Spinal cord (tissue), 10 donors: ENCODE results near the gene ERBB4. TPM values are rescaled to one million over a fixed set of nuclear protein-coding genes. Genes with fewer than 3 reads are reported as not detected.

Source experiments
- DNase-seq, 6 donors: peaks; one replicate each; pipeline versions ENCODE4 v3.0.0 to v3.0.0-alpha.2; 2013 to 2015; ENCODE audit warnings: low spot score in 6 of 6, low read depth in 4 of 6
- H3K27ac ChIP-seq: one replicate; pipeline ENCODE4 v1.5.1; 2013; ENCODE audit warnings: low read depth, low read length, control low read depth
- H3K27me3 ChIP-seq: one replicate; pipeline ENCODE4 v1.6.1; 2013; ENCODE audit warnings: low read length; ENCODE audit not compliant: control insufficient read depth, insufficient read depth
- H3K36me3 ChIP-seq: one replicate; pipeline ENCODE4 v1.6.1; 2013; ENCODE audit warnings: low read length; ENCODE audit not compliant: control insufficient read depth, insufficient read depth
- H3K4me1 ChIP-seq: one replicate; pipeline ENCODE4 v1.6.1; 2013; ENCODE audit warnings: low read length; ENCODE audit not compliant: control insufficient read depth, insufficient read depth
- H3K4me3 ChIP-seq: one replicate; pipeline ENCODE4 v1.5.1; 2013; ENCODE audit warnings: low read depth, low read length, control low read depth
- H3K9me3 ChIP-seq: one replicate; pipeline ENCODE4 v1.6.1; 2013; ENCODE audit warnings: low read length; ENCODE audit not compliant: control insufficient read depth, insufficient read depth
- WGBS: methylation state at CpG from one replicate; pipeline ENCODE4 v1.1.5; 2013; ENCODE audit warnings: missing lambda C conversion rate; ENCODE audit not compliant: insufficient coverage; 5-methylcytosine and 5-hydroxymethylcytosine counted together
- long read RNA-seq, 4 donors: transcript quantifications; one replicate each; lab custom pipeline, GENCODE V29; 2026
- polyA plus RNA-seq, 2 donors: library from polyadenylated mRNA; unstranded; fragments of 120-200 nt; gene quantifications; one replicate each; pipeline ENCODE4 v1.2.1, GENCODE V29; 2013; ENCODE audit not compliant: insufficient read length in 2 of 2
- total RNA-seq, 2 donors: library from RNA; depleted of rRNA in 1 of 2; stranded (reverse); fragments of 120-200 nt in 1 of 2; fragments of >200 nt in 1 of 2; gene quantifications; one replicate each; pipeline versions ENCODE4 v1.2.3 to v1.2.4, GENCODE V29; 2013 to 2014
- donor health status: healthy.

The ERBB4 gene
- total RNA-seq (10 to 100 TPM; 21.6 to 41.7 TPM), polyA plus RNA-seq (10 to 100 TPM; 14.4 to 20.0 TPM)
- long read RNA-seq, donor 1, result 0 reads
- long read RNA-seq, donor 2, result 0 reads
- long read RNA-seq, donor 3, result 0 reads
- long read RNA-seq, donor 4, result 0 reads

DNA sequence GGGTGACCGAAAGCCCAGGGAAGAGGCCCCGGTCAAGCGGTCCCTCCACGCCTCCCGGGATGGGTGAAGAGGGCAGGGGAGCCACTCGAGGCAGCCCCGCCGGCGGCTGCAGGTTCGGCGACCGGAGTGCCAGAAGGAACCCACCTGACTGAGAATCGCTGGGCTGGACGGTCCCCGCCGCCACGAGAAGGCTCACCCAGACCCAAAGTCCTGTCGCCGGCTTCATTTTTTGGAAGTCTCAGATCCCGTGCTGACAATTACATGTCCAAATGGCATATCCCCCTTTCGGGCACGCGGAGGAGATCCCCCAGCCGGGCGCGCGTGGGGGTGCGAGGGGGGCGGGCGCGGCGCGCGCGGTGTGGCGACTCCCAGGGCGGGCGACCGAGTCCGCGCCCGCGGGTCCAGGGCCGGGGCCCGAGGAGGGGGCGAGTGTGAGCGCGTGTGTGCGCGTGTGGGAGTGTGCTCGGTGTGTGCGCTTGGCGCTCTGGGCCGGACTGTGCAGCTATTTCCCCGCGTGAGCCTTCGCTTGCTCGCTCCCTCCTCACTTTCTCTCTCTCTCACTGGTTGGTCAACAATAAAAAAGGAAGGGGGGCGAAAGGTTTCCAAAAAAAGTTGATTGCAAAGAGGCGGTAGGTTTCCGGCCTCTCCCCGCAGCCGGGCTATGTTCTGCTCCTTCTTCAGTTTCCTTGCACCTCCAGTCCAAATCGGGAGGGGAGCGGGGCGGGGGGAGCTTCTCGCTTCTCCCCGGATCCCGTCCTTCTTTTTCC lies at the start of gene ERBB4:
Gene ERBB4, minus strand, starts transcription at position 498 of the 767 bp plus-strand sequence. Its CDS starts 272 bp downstream, at position 226.
- H3K36me3 ChIP-seq, result no peaks in the 10 kb centered on the region
- DNase-seq, result peak in 3 of 6 donors; percentile 42 to 80 (median 64)
- WGBS, result 0% methylated on average over 51 of the region's 69 CpGs
- peak within 1 kb of the TSS; percentile 87 for H3K4me3 ChIP-seq
- no peaks in the 10 kb centered on the region for H3K27me3 ChIP-seq
- no peaks in the 10 kb centered on the region for H3K9me3 ChIP-seq
- H3K4me1 ChIP-seq, result peaks cover 23% of the 10 kb centered on the region
- H3K27ac ChIP-seq, result peak within 1 kb of the TSS; percentile 91

GRCh38 chr2:212580117-212580516 lies 41.5 kb upstream of the ERBB4 start:
- DNase-seq, result no peak
- no CpG with 5 or more reads among the region's 2 CpGs for WGBS

DNA sequence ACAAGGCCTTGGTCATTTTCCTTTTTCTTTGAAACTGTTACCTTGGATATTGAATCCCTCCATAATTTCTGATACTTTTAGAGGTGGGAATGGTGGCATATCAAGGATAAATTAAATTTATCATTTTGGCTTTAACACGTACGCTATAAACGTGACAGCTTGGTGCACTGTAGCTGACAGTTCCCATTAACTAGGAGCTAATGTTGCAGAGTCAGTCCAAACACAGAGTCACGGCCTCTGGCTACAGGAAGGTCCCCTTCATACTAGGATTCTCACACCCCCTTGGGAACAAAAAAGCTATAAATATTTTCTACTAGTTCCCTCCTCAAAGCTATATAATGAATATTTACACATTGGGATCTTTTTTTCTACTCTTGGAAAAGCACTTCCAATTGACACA lies 17.7 kb upstream of the ERBB4 start:
- Histone ChIP-seq H3K4me3 (no peak overlapping the region), H3K27me3 (no peaks in the 10 kb centered on the region), H3K27ac (no peak overlapping the region), H3K36me3 (no peaks in the 10 kb centered on the region), H3K9me3 (no peaks in the 10 kb centered on the region), H3K4me1 (no peaks in the 10 kb centered on the region)
- 83% methylated on average over 2 of the region's 4 CpGs for WGBS
- no peak for DNase-seq

More at GRCh38 chr2:212580117-212580516, 41.5 kb upstream of the ERBB4 start:
- Histone ChIP-seq H3K27me3 (no peaks in the 10 kb centered on the region), H3K9me3 (peaks cover 6% of the 10 kb centered on the region), H3K36me3 (no peaks in the 10 kb centered on the region), H3K27ac (no peak overlapping the region), H3K4me1 (no peaks in the 10 kb centered on the region), H3K4me3 (no peak overlapping the region)

- Histone ChIP-seq H3K36me3 (no peaks in the 10 kb centered on the region), H3K27me3 (no peaks in the 10 kb centered on the region), H3K9me3 (no peaks in the 10 kb centered on the region), H3K27ac (no peak overlapping the region), H3K4me1 (no peaks in the 10 kb centered on the region), H3K4me3 (no peak overlapping the region)
- no peak for DNase-seq
- WGBS, result no CpG with 5 or more reads among the region's 2 CpGs
These were observed 15.6 kb upstream of the ERBB4 start for GRCh38 chr2:212554233-212554632.

- DNase-seq, result no peak
- Histone ChIP-seq H3K36me3 (no peaks in the 10 kb centered on the region), H3K9me3 (no peaks in the 10 kb centered on the region), H3K27me3 (no peaks in the 10 kb centered on the region), H3K27ac (peak overlapping the region; percentile 41), H3K4me1 (no peaks in the 10 kb centered on the region), H3K4me3 (no peak overlapping the region)
These were observed 11.3 kb upstream of the ERBB4 start for GRCh38 chr2:212549941-212550340.

DNA sequence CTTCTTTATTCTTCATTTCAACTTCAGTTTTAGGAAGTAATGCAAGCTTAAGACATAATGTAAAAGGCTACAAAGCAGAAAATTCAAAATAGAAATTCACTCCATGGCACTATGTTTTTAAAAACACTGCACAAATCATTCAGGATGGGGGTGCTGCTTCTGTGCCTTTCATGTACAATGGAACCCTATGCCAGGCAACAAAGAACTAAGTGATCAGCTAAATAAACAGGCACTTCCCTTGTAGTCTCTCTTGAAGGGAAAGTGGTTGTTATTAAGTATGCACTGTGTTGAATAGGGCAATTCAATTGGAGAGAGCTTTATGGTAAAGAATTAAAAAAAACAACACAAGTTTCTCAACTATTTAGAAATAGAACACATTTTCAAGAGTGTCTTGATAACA lies 10.9 kb upstream of the ERBB4 start:
- H3K36me3 ChIP-seq, result no peaks in the 10 kb centered on the region
- no peaks in the 10 kb centered on the region for H3K4me1 ChIP-seq
- peak in 2 of 6 donors; percentile 49 to 53 for DNase-seq
- peak overlapping the region; percentile 41 for H3K27ac ChIP-seq
- H3K27me3 ChIP-seq, result no peaks in the 10 kb centered on the region
- no peak overlapping the region for H3K4me3 ChIP-seq
- H3K9me3 ChIP-seq, result no peaks in the 10 kb centered on the region

DNA sequence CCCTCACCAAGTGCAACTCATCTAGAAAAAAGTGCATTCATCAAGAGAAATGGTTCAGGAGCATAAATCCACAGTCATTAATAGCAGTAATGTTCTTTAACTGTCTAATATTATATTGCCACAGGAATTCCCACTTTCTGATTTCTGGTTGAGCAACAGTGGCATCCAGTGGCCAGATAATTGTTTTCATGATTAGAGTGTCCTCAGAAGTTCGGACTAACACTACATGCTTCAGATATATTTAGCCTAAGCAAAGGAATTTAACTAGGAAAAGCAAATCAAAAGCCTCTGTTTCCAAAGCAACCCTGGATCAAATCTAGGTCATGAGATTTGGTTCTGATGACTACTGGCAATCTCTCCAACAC lies 9.8 kb upstream of the ERBB4 start:
- WGBS, result 50% methylated on average over 1 of the region's 1 CpG
- Histone ChIP-seq H3K27ac (no peak overlapping the region), H3K36me3 (no peaks in the 10 kb centered on the region), H3K27me3 (no peaks in the 10 kb centered on the region), H3K4me1 (no peaks in the 10 kb centered on the region), H3K4me3 (no peak overlapping the region), H3K9me3 (no peaks in the 10 kb centered on the region)
- DNase-seq, result peak in 2 of 6 donors; percentile 65 to 68

DNA sequence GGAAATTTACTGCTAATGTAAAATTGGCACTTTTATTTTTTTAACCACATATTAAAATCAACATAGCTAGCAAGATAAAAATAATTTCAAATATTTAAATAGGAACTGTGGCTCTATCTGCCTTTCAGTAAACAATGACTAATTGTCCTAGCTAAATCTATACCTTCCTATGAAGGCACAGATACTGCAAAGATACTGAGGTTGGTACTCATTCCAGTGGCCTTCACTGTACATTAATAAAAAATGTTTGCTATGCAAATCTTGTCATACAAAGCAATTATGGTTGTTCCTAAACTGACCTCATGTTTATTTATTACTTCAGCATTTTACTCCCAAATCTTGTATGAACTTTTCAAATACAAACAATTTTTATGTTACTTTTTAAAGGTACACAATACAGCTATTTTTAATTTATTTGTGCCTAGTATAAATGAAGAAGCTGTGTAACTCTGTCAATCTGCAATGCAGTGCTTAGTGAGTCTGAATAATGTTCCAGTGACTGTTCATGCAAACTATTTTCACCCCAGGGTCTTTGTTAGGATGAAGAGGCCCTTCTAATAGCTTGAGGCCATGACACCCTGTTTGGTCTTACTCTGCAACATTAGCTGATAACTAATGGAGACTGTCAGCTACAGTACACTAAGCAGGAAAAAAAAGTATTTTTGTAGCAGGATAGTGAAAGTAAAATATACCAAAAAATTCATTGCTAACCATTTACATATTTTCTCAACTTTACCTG lies 9.3 kb upstream of the ERBB4 start:
- Histone ChIP-seq H3K27ac (no peak overlapping the region), H3K27me3 (no peaks in the 10 kb centered on the region), H3K9me3 (no peaks in the 10 kb centered on the region), H3K36me3 (no peaks in the 10 kb centered on the region), H3K4me3 (no peak overlapping the region), H3K4me1 (no peaks in the 10 kb centered on the region)
- DNase-seq, result no peak

- Histone ChIP-seq H3K4me1 (no peaks in the 10 kb centered on the region), H3K9me3 (no peaks in the 10 kb centered on the region), H3K27ac (no peak overlapping the region), H3K4me3 (no peak overlapping the region), H3K27me3 (no peaks in the 10 kb centered on the region), H3K36me3 (no peaks in the 10 kb centered on the region)
- no CpG with 5 or more reads among the region's 1 CpG for WGBS
- DNase-seq, result no peak
These were observed 8.1 kb upstream of the ERBB4 start for GRCh38 chr2:212546669-212547068.

- no peaks in the 10 kb centered on the region for H3K27me3 ChIP-seq
- no peaks in the 10 kb centered on the region for H3K36me3 ChIP-seq
- H3K27ac ChIP-seq, result no peak overlapping the region
- 88% methylated on average over 3 of the region's 4 CpGs for WGBS
- DNase-seq, result no peak
- peaks cover 23% of the 10 kb centered on the region for H3K4me1 ChIP-seq
- no peak overlapping the region for H3K4me3 ChIP-seq
- H3K9me3 ChIP-seq, result no peaks in the 10 kb centered on the region
These were observed 1.7 kb upstream of the ERBB4 start for GRCh38 chr2:212540341-212540740.
